Ovary (tissue), 9 donors: ENCODE results near the gene NKAIN2. TPM values are rescaled to one million over a fixed set of nuclear protein-coding genes. Genes with fewer than 3 reads are reported as not detected.

Experiments
- DNase-seq, 5 donors: peaks; one replicate each; pipeline ENCODE4 v3.0.0-alpha.2; 2019 to 2020
- H3K27ac ChIP-seq, 2 donors: fragments of 200-600 bp; one replicate each; pipeline versions ENCODE4 v1.5.1 to v1.8.0; 2019 to 2022
- H3K27me3 ChIP-seq: fragments of 200-600 bp; one replicate; pipeline ENCODE4 v1.8.0; 2022
- H3K36me3 ChIP-seq: fragments of 200-600 bp; sonication (generic); one replicate; pipeline ENCODE4 v1.5.1; 2019
- H3K4me1 ChIP-seq: one replicate; pipeline ENCODE4 v1.8.1; 2013; ENCODE audit warnings: mild to moderate bottlenecking, moderate library complexity; ENCODE audit not compliant: insufficient read depth
- H3K4me3 ChIP-seq: fragments of 200-600 bp; sonication (generic); one replicate; pipeline ENCODE4 v1.5.1; 2017
- H3K9me3 ChIP-seq, 2 donors: fragments of 200-600 bp in 1 of 2; sonication (generic) in 1 of 2; one replicate each; pipeline versions ENCODE4 v1.5.1 to v1.8.1; 2013 to 2019; ENCODE audit warnings: mild to moderate bottlenecking in 1 of 2, moderate library complexity in 1 of 2
- EP300 ChIP-seq: sonication (generic); formaldehyde crosslinking; IDR thresholded peaks from one replicate; pipeline ENCODE4 v1.6.1; 2017; ENCODE audit warnings: antibody characterized with exemption
- POLR2A ChIP-seq: fragments of 450-650 bp; IDR thresholded peaks from one replicate; pipeline ENCODE4 v1.6.1; 2017; ENCODE audit warnings: antibody characterized with exemption, mild to moderate bottlenecking, moderate library complexity
- WGBS, 3 donors: extraction: QIAGEN DNeasy Blood & Tissue Kit in 1 of 3; methylation state at CpG; one replicate each; pipeline versions ENCODE4 v1.1.5 to v1.1.7; 2013 to 2017; 5-methylcytosine and 5-hydroxymethylcytosine counted together
- intact Hi-C, 4 donors: fragments of 100-400 bp; cut with DNase I; formaldehyde crosslinking; loops; one replicate each; pipeline versions ENCODE4 v1.11.0 to v1.15.1; 2022 to 2023
- polyA plus RNA-seq, 2 donors: library from polyadenylated mRNA; stranded (reverse); fragments of 200-250 nt in 1 of 2; fragments of 350-450 nt in 1 of 2; fragmentation: Illumina TruSeq in 1 of 2; extraction: RNeasy Lipid Tissue Mini Kit (QIAGEN cat#74804) in 1 of 2; gene quantifications; one replicate each; pipeline ENCODE4 v1.2.3, GENCODE V29; 2013 to 2014
- total RNA-seq, 7 donors: library from RNA; depleted of rRNA in 2 of 7; stranded (reverse); fragments of >200 nt in 2 of 7; fragmentation: NEBNext Ultra II Directional in 3 of 7; extraction: Animal tissue kit (Norgen Biotek cat#: 25700) in 3 of 7; gene quantifications; one replicate each; pipeline versions ENCODE4 v1.1.0 to v1.2.4, GENCODE V29; 2016 to 2023
- TF ChIP-seq, protein P1 (sequence below), 3 donors: fragments of 450-650 bp in 2 of 3; fragments of 200-600 bp in 1 of 3; IDR thresholded peaks; one replicate each; pipeline versions ENCODE4 v1.5.1 to v1.8.0; 2016 to 2022; ENCODE audit warnings: antibody characterized with exemption in 3 of 3, mild to moderate bottlenecking in 1 of 3
- donor health status: DM: no; HTN: no; CAD: no; lungs with moderate emphysema.
- donor health status: DM: no; HTN: no; CAD: no.
- donor health status: Bipolar disorder and iron deficiency.
- donor health status: DM: yes; HTN: yes; CAD: no.
- donor health status: DM: no; HTN: no; CAD: no.
- donor health status: DM: yes; HTN: yes; CAD: no.

NKAIN2 gene
- total and polyA plus RNA-seq, 9 donors, result 0.13 to 1.0 (median 0.40) TPM; not detected in 4

- WGBS, 3 donors, result 55 to 63% (median 61%) methylated on average over 3 of the region's 3 CpGs
- TF ChIP-seq POLR2A (no peak), EP300 (no peak)
- TF ChIP-seq, protein P1, sequence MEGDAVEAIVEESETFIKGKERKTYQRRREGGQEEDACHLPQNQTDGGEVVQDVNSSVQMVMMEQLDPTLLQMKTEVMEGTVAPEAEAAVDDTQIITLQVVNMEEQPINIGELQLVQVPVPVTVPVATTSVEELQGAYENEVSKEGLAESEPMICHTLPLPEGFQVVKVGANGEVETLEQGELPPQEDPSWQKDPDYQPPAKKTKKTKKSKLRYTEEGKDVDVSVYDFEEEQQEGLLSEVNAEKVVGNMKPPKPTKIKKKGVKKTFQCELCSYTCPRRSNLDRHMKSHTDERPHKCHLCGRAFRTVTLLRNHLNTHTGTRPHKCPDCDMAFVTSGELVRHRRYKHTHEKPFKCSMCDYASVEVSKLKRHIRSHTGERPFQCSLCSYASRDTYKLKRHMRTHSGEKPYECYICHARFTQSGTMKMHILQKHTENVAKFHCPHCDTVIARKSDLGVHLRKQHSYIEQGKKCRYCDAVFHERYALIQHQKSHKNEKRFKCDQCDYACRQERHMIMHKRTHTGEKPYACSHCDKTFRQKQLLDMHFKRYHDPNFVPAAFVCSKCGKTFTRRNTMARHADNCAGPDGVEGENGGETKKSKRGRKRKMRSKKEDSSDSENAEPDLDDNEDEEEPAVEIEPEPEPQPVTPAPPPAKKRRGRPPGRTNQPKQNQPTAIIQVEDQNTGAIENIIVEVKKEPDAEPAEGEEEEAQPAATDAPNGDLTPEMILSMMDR (IDR thresholded peaks at IDR 0.05), result no peak
Measured at GRCh38 chr6:124670801-124671200, 867.1 kb downstream of the NKAIN2 start.

GRCh38 chr6:124671324-124671723 lies 867.7 kb downstream of the NKAIN2 start:
- Histone ChIP-seq H3K27ac (no peak overlapping the region), H3K4me1 (no peaks in the 10 kb centered on the region), H3K27me3 (no peaks in the 10 kb centered on the region), H3K36me3 (no peaks in the 10 kb centered on the region), H3K9me3 (no peaks in the 10 kb centered on the region), H3K4me3 (no peak overlapping the region)
- TF ChIP-seq POLR2A (no peak), EP300 (no peak)
- TF ChIP-seq, protein P1 (IDR thresholded peaks at IDR 0.05), result no peak
- intact Hi-C loops, result no loop called here
- no peak for DNase-seq

More at GRCh38 chr6:124670801-124671200, 867.1 kb downstream of the NKAIN2 start:
- intact Hi-C loops, result no loop called here
- no peak for DNase-seq
- Histone ChIP-seq H3K36me3 (no peaks in the 10 kb centered on the region), H3K4me1 (no peaks in the 10 kb centered on the region), H3K4me3 (no peak overlapping the region), H3K27me3 (no peaks in the 10 kb centered on the region), H3K27ac (no peak overlapping the region), H3K9me3 (no peaks in the 10 kb centered on the region)

- Histone ChIP-seq H3K27me3 (no peaks in the 10 kb centered on the region), H3K9me3 (no peaks in the 10 kb centered on the region), H3K36me3 (no peaks in the 10 kb centered on the region), H3K4me1 (no peaks in the 10 kb centered on the region), H3K4me3 (no peak overlapping the region), H3K27ac (no peak overlapping the region)
- DNase-seq, result no peak
- TF ChIP-seq POLR2A (no peak), EP300 (no peak)
- TF ChIP-seq, protein P1 (IDR thresholded peaks at IDR 0.05), result no peak
- intact Hi-C loops, result no loop called here
- WGBS, 3 donors, result 56 to 75% (median 73%) methylated on average over 1 of the region's 1 CpG
Measured at GRCh38 chr6:124674042-124674441, 870.4 kb downstream of the NKAIN2 start.

GRCh38 chr6:124676033-124676432 lies 872.4 kb downstream of the NKAIN2 start:
- H3K4me3 ChIP-seq, result no peak overlapping the region
- no peaks in the 10 kb centered on the region for H3K9me3 ChIP-seq
- WGBS, 3 donors, result 89 to 91% (median 90%) methylated on average over 3 of the region's 3 CpGs
- H3K27ac ChIP-seq, result no peak overlapping the region
- no peaks in the 10 kb centered on the region for H3K27me3 ChIP-seq
- no peak for DNase-seq
- TF ChIP-seq, protein P1 (IDR thresholded peaks at IDR 0.05), result no peak
- no peak for TF ChIP-seq EP300
- no peak for TF ChIP-seq POLR2A
- H3K4me1 ChIP-seq, result no peaks in the 10 kb centered on the region
- intact Hi-C loops, result no loop called here
- H3K36me3 ChIP-seq, result no peaks in the 10 kb centered on the region
